Panc1 (cell line): Measurements from ENCODE around the gene ERC2.

ENCODE experiments used
- CTCF ChIP-seq: fragments of 450-650 bp; IDR thresholded peaks from 2 replicates; pipeline ENCODE4 v1.5.1; 2017; ENCODE audit warnings: mild to moderate bottlenecking
- POLR2AphosphoS5 ChIP-seq: IDR thresholded peaks from 2 replicates; pipeline ENCODE4 v1.6.1; 2012; ENCODE audit warnings: mild to moderate bottlenecking, low read depth, low read length, moderate library complexity
- REST ChIP-seq, 2 experiments: IDR thresholded peaks; 2 replicates each; pipeline ENCODE4 v1.6.1; 2011 to 2012; ENCODE audit warnings: low read depth in 2 of 2, control low read depth in 1 of 2, low read length in 1 of 2, mild to moderate bottlenecking in 1 of 2, moderate library complexity in 1 of 2; ENCODE audit not compliant: insufficient read depth in 1 of 2
- SIN3A ChIP-seq: IDR thresholded peaks from 2 replicates; pipeline ENCODE4 v1.6.1; 2012; ENCODE audit warnings: low read depth, mild to moderate bottlenecking, low read length, moderate library complexity, borderline replicate concordance; ENCODE audit not compliant: insufficient read depth
- TCF7L2 ChIP-seq: IDR thresholded peaks from 2 replicates; pipeline ENCODE4 v1.6.1; 2011; ENCODE audit warnings: mild to moderate bottlenecking, low read depth, low read length, inconsistent platforms

GRCh38 chr3:56189536-56189935 lies 278.7 kb downstream of the ERC2 start:
- no peak for TF ChIP-seq CTCF
- TF ChIP-seq REST (IDR thresholded peaks at IDR 0.05; ENCODE audit: insufficient read depth in 1 of 2, low read depth in 2 of 2, low read length in 1 of 2), result no peak
- no peak for TF ChIP-seq POLR2AphosphoS5
- no peak for TF ChIP-seq SIN3A
- no peak for TF ChIP-seq TCF7L2
